AG09309 (cell line): ENCODE results near the gene NTRK1.

ENCODE experiments used
- DNase-seq: peaks from one replicate; pipeline ENCODE4 v3.0.0-alpha.2; 2010; ENCODE audit warnings: low read depth
- H3K4me3 ChIP-seq: 2 replicates; pipeline ENCODE4 v1.5.1; 2011; ENCODE audit warnings: mild to moderate bottlenecking, low read depth, low read length, moderate library complexity; ENCODE audit not compliant: control insufficient read depth
- TF ChIP-seq, protein P1 (sequence below): IDR thresholded peaks from 2 replicates; pipeline ENCODE4 v1.5.1; 2011; ENCODE audit warnings: mild to moderate bottlenecking, low read depth, low read length, inconsistent platforms; ENCODE audit not compliant: insufficient read depth, control insufficient read depth; ENCODE audit errors: missing control alignments

Gene NTRK1

GRCh38 chr1:156881101-156881500 is 20.4 kb downstream of the NTRK1 start:
- TF ChIP-seq, protein P1, sequence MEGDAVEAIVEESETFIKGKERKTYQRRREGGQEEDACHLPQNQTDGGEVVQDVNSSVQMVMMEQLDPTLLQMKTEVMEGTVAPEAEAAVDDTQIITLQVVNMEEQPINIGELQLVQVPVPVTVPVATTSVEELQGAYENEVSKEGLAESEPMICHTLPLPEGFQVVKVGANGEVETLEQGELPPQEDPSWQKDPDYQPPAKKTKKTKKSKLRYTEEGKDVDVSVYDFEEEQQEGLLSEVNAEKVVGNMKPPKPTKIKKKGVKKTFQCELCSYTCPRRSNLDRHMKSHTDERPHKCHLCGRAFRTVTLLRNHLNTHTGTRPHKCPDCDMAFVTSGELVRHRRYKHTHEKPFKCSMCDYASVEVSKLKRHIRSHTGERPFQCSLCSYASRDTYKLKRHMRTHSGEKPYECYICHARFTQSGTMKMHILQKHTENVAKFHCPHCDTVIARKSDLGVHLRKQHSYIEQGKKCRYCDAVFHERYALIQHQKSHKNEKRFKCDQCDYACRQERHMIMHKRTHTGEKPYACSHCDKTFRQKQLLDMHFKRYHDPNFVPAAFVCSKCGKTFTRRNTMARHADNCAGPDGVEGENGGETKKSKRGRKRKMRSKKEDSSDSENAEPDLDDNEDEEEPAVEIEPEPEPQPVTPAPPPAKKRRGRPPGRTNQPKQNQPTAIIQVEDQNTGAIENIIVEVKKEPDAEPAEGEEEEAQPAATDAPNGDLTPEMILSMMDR = no peak
- DNase-seq = no peak
- H3K4me3 ChIP-seq = no peak overlapping the region

GRCh38 chr1:156881663-156882062 is 21.0 kb downstream of the NTRK1 start:
- DNase-seq = no peak
- TF ChIP-seq, protein P1 = no peak
- H3K4me3 ChIP-seq = no peak overlapping the region

DNA sequence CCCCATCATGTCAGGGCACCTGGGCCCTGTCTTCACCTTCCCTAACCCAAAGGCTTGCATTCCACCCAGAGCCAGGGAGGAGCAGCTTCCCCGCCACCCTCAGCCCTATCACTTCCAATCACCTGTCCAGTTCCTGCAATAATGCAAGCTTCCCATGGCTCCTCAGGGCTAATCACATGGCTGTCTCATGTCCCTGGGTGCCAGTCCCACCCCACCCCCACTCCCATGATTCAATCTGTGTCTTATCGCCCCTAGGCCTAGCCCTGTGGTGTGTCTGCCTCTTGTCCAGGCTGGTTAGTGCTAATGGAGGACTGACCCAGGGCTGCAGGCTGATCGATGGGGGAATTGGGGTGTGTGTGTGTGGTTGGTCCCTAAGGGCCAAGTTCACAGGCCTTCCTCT is 21.9 kb downstream of the NTRK1 start:
- H3K4me3 ChIP-seq = no peak overlapping the region
- TF ChIP-seq, protein P1 = no peak
- no peak for DNase-seq

- DNase-seq = no peak
- TF ChIP-seq, protein P1 = no peak
- no peak overlapping the region for H3K4me3 ChIP-seq
These were observed 23.3 kb downstream of the NTRK1 start for GRCh38 chr1:156883919-156884318.

DNA sequence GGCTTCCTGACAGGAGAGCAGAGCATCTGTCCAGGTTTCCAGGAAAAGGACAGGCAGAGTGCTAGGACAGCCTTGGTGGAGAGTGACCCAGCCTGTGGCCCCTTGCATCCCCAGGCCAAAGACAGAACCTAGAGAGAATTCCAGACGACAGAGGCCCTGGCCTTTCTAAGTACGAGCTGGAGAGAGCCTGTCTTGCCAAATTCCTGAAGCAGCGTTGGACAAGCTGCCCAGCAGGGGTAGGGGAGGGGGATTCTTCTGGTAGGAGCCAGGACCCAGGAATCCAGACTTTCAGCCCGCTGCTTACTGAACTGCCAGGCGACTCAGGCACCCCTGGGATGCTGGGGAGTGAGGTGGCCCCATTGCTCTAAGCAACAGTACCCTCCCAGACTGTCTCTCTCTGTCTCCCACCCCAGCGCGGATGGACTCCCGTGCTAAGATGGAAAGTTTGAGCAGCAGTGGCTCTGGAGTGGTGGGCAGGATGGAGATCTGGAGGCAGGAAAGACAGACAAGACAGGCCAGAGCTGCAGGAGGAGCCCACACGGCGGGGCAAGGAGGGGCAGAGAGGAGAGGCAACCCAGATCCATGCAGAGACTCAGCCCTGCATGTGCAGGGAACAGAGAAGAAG is 24.0 kb downstream of the NTRK1 start:
- no peak overlapping the region for H3K4me3 ChIP-seq
- TF ChIP-seq, protein P1 = no peak
- no peak for DNase-seq

- DNase-seq = no peak
- TF ChIP-seq, protein P1 = no peak
- no peak overlapping the region for H3K4me3 ChIP-seq
These were observed 24.6 kb downstream of the NTRK1 start for GRCh38 chr1:156885314-156885713.
